GM12892 (cell line): ENCODE data around the gene MYO5A.

Source experiments
- POLR2A ChIP-seq: IDR thresholded peaks from 2 replicates; pipeline ENCODE4 v1.6.1; 2011; ENCODE audit warnings: low read depth, low read length, control low read depth
- POLR2AphosphoS5 ChIP-seq: IDR thresholded peaks from 2 replicates; pipeline ENCODE4 v1.6.1; 2011; ENCODE audit warnings: low read depth, low read length, control low read depth
- TAF1 ChIP-seq: IDR thresholded peaks from 2 replicates; pipeline ENCODE4 v1.6.1; 2011; ENCODE audit warnings: low read depth, mild to moderate bottlenecking, control low read depth, low read length, borderline replicate concordance

DNA sequence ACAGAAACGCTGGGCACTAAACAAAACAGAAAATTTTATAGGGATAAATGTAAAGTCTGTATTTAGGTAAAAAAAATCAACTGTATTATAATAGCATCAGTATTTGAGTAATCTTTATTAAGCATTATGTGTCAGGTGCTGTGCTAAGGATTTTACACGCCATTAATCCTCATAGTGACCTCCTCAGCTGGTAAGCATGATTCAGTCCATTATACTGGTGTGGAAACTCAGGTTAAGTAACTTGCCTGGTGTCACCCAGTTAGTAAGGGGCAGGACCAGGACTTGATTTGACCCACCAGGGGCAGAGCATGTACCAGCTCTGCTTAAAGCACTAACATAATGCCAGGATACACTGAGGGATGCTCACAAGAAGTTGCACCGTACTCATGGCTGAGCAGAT lies 237.9 kb downstream of the MYO5A start:
- TF ChIP-seq POLR2A (no peak), POLR2AphosphoS5 (no peak), TAF1 (no peak)
